BE2C (cell line): ENCODE measurements around the gene MYO18A.
A peak's percentile ranks its signal among the peaks of the same experiment; 100 is the strongest.

Experiments used
- DNase-seq: peaks from one replicate; pipeline ENCODE4 v3.0.0-alpha.2; 2020
- H3K27me3 ChIP-seq: fragments of 250-450 bp; sonication (Bioruptor Pico); 2 replicates; pipeline ENCODE4 v1.5.1; 2020; ENCODE audit warnings: mild to moderate bottlenecking
- H3K36me3 ChIP-seq: fragments of 250-450 bp; sonication (Bioruptor Pico); 2 replicates; pipeline ENCODE4 v1.5.1; 2020; ENCODE audit warnings: mild to moderate bottlenecking
- H3K4me1 ChIP-seq: fragments of 250-450 bp; sonication (Bioruptor Pico); 2 replicates; pipeline ENCODE4 v1.5.1; 2020
- H3K4me3 ChIP-seq: 2 replicates; pipeline ENCODE4 v1.5.1; 2011; ENCODE audit warnings: low read depth, low read length
- H3K9me3 ChIP-seq: fragments of 250-450 bp; sonication (Bioruptor Pico); 2 replicates; pipeline ENCODE4 v1.5.1; 2020
- CTCF ChIP-seq: IDR thresholded peaks from 2 replicates; pipeline ENCODE4 v1.5.1; 2012; ENCODE audit warnings: mild to moderate bottlenecking, low read depth, low read length

The MYO18A gene

DNA sequence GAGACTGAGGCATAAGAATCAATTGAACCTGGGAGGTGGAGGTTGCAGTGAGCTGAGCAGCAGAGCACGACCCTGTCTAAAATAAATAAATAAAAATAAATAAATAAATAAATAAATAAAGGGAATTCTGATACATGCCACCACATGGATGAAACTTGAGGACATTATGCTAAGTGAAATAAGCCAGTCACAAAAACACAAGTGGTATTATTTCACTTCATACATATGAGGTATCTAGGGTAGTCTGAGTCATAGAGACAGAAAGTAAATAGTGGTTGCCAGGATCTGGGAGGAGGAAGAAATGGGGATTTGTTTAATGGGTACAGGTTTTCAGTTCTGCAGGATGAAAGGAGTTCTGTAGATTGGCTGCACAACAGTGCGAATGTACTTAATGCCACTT lies 120.9 kb downstream of the MYO18A start:
- H3K27me3 ChIP-seq, result no peaks in the 10 kb centered on the region
- TF ChIP-seq CTCF, result no peak
- no peak for DNase-seq
- no peaks in the 10 kb centered on the region for H3K36me3 ChIP-seq
- peaks cover 25% of the 10 kb centered on the region for H3K4me1 ChIP-seq
- H3K9me3 ChIP-seq, result no peaks in the 10 kb centered on the region
- no peak overlapping the region for H3K4me3 ChIP-seq

DNA sequence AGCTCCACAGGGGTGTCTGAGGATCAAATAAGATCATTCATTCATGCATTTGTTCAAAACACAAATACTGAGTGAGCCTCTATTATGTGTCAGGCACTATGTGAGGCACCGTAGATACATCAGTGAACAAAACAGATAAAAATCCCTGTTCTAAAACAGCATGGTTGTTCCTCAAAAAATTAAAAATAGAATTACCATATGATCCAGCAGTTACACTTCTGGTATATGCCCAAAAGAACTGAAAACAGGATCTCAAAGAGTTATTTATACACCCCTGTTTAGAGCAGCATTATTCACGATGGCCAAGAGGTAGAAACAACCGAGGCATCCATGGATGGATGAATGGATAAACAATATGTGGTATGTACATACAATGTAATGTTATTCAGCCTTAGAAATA lies 121.8 kb downstream of the MYO18A start:
- no peak for DNase-seq
- no peak overlapping the region for H3K4me3 ChIP-seq
- H3K27me3 ChIP-seq, result no peaks in the 10 kb centered on the region
- no peaks in the 10 kb centered on the region for H3K9me3 ChIP-seq
- peaks cover 25% of the 10 kb centered on the region for H3K4me1 ChIP-seq
- H3K36me3 ChIP-seq, result no peaks in the 10 kb centered on the region
- TF ChIP-seq CTCF, result no peak

- Histone ChIP-seq H3K9me3 (no peaks in the 10 kb centered on the region), H3K4me1 (peaks cover 25% of the 10 kb centered on the region), H3K36me3 (no peaks in the 10 kb centered on the region), H3K4me3 (no peak overlapping the region), H3K27me3 (no peaks in the 10 kb centered on the region)
- DNase-seq, result no peak
- no peak for TF ChIP-seq CTCF
Measured at GRCh38 chr17:29057361-29057760, 122.8 kb downstream of the MYO18A start.

DNA sequence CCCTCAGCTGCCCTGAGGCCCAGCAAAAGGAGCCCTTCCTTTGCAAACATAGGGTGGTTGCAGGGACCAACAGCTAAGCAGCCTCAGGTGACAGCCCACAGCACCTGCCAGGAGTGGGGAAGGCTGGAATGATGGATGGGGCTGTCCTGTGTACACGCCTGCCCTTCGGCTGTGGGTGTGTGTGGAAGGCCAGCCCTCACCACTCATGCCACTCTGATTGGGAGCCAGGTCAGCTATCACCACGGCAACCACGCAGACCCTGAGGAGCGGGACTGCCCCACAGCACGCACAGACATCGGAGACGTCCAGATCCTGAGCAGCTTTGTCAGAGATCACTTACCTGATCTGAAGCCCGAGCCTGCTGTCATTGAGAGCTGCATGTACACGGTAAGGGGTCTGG lies 125.4 kb downstream of the MYO18A start:
- peaks cover 17% of the 10 kb centered on the region for H3K4me1 ChIP-seq
- TF ChIP-seq CTCF, result no peak

GRCh38 chr17:29051731-29052130 lies 128.5 kb downstream of the MYO18A start:
- Histone ChIP-seq H3K4me1 (peaks cover 31% of the 10 kb centered on the region), H3K9me3 (no peaks in the 10 kb centered on the region), H3K27me3 (no peaks in the 10 kb centered on the region), H3K4me3 (no peak overlapping the region), H3K36me3 (no peaks in the 10 kb centered on the region)
- no peak for DNase-seq
- TF ChIP-seq CTCF, result no peak

More for the DNA sequence above, 125.4 kb downstream of the MYO18A start:
- DNase-seq, result peak; percentile 55
- Histone ChIP-seq H3K27me3 (no peaks in the 10 kb centered on the region), H3K9me3 (no peaks in the 10 kb centered on the region), H3K4me3 (no peak overlapping the region), H3K36me3 (no peaks in the 10 kb centered on the region)

DNA sequence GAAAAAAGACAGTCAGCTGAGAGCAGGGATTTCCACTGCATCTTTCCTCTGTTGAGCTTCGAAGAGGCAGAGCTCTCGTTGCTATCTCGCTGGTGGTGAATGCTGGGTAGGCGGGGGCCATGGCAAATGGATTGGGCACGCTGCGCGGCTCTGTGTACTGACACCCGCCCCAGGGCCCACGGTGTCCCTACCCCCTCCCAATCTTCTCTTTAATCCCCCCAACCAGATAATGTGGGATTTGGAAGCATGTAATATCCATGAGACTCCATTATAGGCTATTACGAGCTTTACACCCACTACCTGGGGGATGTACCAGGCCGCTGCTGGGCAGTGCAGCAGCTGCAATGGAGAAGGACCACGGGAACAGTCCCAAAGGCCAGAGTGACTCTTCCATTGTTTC lies 129.0 kb downstream of the MYO18A start:
- no peaks in the 10 kb centered on the region for H3K27me3 ChIP-seq
- peaks cover 31% of the 10 kb centered on the region for H3K4me1 ChIP-seq
- no peaks in the 10 kb centered on the region for H3K9me3 ChIP-seq
- no peak overlapping the region for H3K4me3 ChIP-seq
- no peaks in the 10 kb centered on the region for H3K36me3 ChIP-seq
- no peak for TF ChIP-seq CTCF
- no peak for DNase-seq
